ENCODE measurements around the gene TNFSF15. TPM values are rescaled to one million over a fixed set of nuclear protein-coding genes. Genes with fewer than 3 reads are reported as not detected.

The TNFSF15 gene
- total RNA-seq, 2 experiments from 2014 or later: not detected

DNA sequence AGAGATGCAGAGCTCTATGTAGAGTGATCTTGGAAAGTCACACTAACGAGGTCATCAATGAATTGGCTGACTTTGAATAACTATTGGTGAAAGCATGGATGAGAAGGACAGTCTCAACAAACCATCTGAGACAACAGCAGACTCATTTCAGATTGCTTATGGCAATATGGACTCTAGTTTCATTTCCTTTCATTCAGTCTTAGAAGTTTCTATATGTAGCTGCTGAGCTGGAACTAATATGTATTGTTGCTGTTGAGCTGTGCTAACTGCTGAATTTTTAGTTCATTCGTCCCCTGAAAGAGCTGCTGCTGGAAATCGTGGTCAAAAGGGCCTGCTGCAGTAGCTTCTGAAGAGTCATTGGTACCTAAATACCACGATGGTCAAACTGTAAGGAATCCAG lies 31.3 kb downstream of the TNFSF15 start:
- Mint-ChIP-seq H3K36me3 (ENCODE audit: low read depth) (no peaks in the 10 kb centered on the region), H3K27me3 (peaks cover 8% of the 10 kb centered on the region), H3K27ac (no peak overlapping the region), H3K4me3 (no peak overlapping the region), H3K9me3 (no peaks in the 10 kb centered on the region), H3K4me1 (ENCODE audit: low read depth) (peaks cover 18% of the 10 kb centered on the region)
- ATAC-seq (ENCODE audit: poor library complexity): no peak
- TF ChIP-seq, protein P1, sequence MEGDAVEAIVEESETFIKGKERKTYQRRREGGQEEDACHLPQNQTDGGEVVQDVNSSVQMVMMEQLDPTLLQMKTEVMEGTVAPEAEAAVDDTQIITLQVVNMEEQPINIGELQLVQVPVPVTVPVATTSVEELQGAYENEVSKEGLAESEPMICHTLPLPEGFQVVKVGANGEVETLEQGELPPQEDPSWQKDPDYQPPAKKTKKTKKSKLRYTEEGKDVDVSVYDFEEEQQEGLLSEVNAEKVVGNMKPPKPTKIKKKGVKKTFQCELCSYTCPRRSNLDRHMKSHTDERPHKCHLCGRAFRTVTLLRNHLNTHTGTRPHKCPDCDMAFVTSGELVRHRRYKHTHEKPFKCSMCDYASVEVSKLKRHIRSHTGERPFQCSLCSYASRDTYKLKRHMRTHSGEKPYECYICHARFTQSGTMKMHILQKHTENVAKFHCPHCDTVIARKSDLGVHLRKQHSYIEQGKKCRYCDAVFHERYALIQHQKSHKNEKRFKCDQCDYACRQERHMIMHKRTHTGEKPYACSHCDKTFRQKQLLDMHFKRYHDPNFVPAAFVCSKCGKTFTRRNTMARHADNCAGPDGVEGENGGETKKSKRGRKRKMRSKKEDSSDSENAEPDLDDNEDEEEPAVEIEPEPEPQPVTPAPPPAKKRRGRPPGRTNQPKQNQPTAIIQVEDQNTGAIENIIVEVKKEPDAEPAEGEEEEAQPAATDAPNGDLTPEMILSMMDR (IDR thresholded peaks at IDR 0.05): no peak
- POLR2A ChIA-PET: no interaction called here
- H3K4me3 ChIP-seq (ENCODE audit: low read length): no peak overlapping the region
- CTCF ChIA-PET: no interaction called here
- no peaks in the 10 kb centered on the region for H3K27me3 ChIP-seq (ENCODE audit: control insufficient read depth in 1 of 2, insufficient read depth in 2 of 2, low read length in 2 of 2)
- no peak overlapping the region for H3K27ac ChIP-seq (ENCODE audit: low read depth in 1 of 2, low read length in 2 of 2)
- intact Hi-C loops (cut with DNase I, micrococcal nuclease): no loop called here
- no peak for DNase-seq
- H3K9me3 ChIP-seq (ENCODE audit: control insufficient read depth in 1 of 2, insufficient read depth in 1 of 2, low read length in 2 of 2): no peaks in the 10 kb centered on the region
- peaks cover 6% of the 10 kb centered on the region for H3K4me1 ChIP-seq (ENCODE audit: insufficient read depth, low read length)
- no peaks in the 10 kb centered on the region for H3K36me3 ChIP-seq (ENCODE audit: insufficient read depth, low read length)

DNA sequence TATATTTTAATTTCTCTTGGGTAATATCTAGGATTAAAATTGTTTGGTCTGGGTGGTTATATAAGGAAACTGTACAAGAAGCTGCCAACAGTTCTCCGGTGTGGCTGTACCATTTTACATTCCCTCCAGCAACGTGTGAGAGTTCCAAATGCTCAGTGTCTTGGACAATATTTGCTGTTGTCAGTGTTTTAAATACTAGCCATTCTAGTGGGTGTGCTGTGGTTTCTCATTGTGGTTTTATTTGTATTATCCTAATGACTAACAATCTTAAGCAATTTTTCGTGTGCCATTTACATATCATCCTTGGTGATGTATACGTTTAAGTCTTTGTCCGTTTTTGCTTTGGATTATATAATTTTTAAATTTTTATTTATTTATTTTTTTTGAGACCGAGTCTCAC lies 34.0 kb downstream of the TNFSF15 start:
- H3K9me3 Mint-ChIP-seq: no peaks in the 10 kb centered on the region
- TF ChIP-seq, protein P1 (IDR thresholded peaks at IDR 0.05): no peak
- intact Hi-C loops (cut with DNase I, micrococcal nuclease): no loop called here
- POLR2A ChIA-PET: no interaction called here
- peaks cover 2% of the 10 kb centered on the region for H3K4me1 ChIP-seq (ENCODE audit: insufficient read depth, low read length)
- no peaks in the 10 kb centered on the region for H3K36me3 Mint-ChIP-seq (ENCODE audit: low read depth)
- no peak overlapping the region for H3K4me3 Mint-ChIP-seq
- no peak for DNase-seq
- H3K27ac Mint-ChIP-seq: no peak overlapping the region
- no peak for ATAC-seq (ENCODE audit: poor library complexity)
- peaks cover 11% of the 10 kb centered on the region for H3K4me1 Mint-ChIP-seq (ENCODE audit: low read depth)
- H3K36me3 ChIP-seq (ENCODE audit: insufficient read depth, low read length): no peaks in the 10 kb centered on the region
- no peaks in the 10 kb centered on the region for H3K27me3 Mint-ChIP-seq
- no peak overlapping the region for H3K4me3 ChIP-seq (ENCODE audit: low read length)
- CTCF ChIA-PET: interaction anchor here (0.5 kb wide), 1 partner anchor 689 kb away, joined by 4 read pairs; no protein-coding TSS in a partner anchor
- no peaks in the 10 kb centered on the region for H3K27me3 ChIP-seq (ENCODE audit: control insufficient read depth in 1 of 2, insufficient read depth in 2 of 2, low read length in 2 of 2)
- no peak overlapping the region for H3K27ac ChIP-seq (ENCODE audit: low read depth in 1 of 2, low read length in 2 of 2)
- no peaks in the 10 kb centered on the region for H3K9me3 ChIP-seq (ENCODE audit: control insufficient read depth in 1 of 2, insufficient read depth in 1 of 2, low read length in 2 of 2)

DNA sequence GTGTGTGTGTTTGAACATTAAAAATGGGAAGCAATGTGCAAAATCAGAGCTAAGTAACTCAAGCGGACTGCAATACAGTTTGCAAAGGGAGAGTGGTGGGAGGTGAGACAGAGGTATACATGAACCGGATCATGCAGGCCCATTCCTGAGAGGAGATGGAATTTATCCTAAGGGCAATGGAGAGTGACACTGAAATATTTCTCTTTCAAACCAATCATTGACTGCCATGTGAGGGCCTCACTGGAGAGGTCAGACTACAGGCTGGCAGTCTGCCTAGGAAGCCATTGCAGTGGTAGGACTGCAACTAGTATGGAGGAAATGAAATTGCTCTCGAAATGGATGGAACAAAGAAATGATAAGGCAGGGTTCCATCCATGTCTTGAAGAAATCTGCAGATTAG lies 34.8 kb downstream of the TNFSF15 start:
- no peaks in the 10 kb centered on the region for H3K27me3 ChIP-seq (ENCODE audit: control insufficient read depth in 1 of 2, insufficient read depth in 2 of 2, low read length in 2 of 2)
- Mint-ChIP-seq H3K4me3 (no peak overlapping the region), H3K4me1 (ENCODE audit: low read depth) (peaks cover 11% of the 10 kb centered on the region), H3K9me3 (no peaks in the 10 kb centered on the region), H3K36me3 (ENCODE audit: low read depth) (no peaks in the 10 kb centered on the region), H3K27ac (no peak overlapping the region), H3K27me3 (no peaks in the 10 kb centered on the region)
- peaks cover 2% of the 10 kb centered on the region for H3K4me1 ChIP-seq (ENCODE audit: insufficient read depth, low read length)
- CTCF ChIA-PET: no interaction called here
- DNase-seq: no peak
- no peaks in the 10 kb centered on the region for H3K36me3 ChIP-seq (ENCODE audit: insufficient read depth, low read length)
- no peaks in the 10 kb centered on the region for H3K9me3 ChIP-seq (ENCODE audit: control insufficient read depth in 1 of 2, insufficient read depth in 1 of 2, low read length in 2 of 2)
- TF ChIP-seq, protein P1 (IDR thresholded peaks at IDR 0.05): no peak
- no peak overlapping the region for H3K27ac ChIP-seq (ENCODE audit: low read depth in 1 of 2, low read length in 2 of 2)
- intact Hi-C loops (cut with DNase I, micrococcal nuclease): no loop called here
- no peak for ATAC-seq (ENCODE audit: poor library complexity)
- POLR2A ChIA-PET: no interaction called here
- H3K4me3 ChIP-seq (ENCODE audit: low read length): no peak overlapping the region
